ENCODE measurements around the gene RAB6A. TPM values are rescaled to one million over a fixed set of nuclear protein-coding genes. Genes with fewer than 3 reads are reported as not detected.

RAB6A gene
- total and polyA plus RNA-seq, 2 of the 8 experiments (the other 6 are each of a cell fraction or from before 2014, with no cell fraction given), result 24.4 to 88.6 TPM

DNA sequence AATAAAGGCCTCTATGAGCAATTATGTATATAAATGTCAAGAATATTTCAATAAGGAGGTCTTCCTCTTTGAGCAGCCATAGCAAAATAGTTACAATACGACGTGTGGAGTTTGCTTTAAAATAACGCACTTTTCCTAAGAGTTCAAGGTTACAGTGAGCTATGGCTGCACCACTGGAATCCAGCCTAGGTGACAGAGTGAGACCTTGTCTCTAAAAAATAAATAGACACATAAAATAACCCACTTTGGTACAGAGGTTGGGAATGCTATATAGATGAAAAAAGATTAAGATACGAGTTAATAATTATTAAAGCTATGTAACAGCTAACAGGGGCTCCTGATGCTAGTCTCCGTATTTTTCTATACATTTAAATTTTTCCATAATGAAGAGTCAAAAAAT lies 12.6 kb downstream of the RAB6A start:
- no peak for TF ChIP-seq BACH1 (IDR thresholded peaks at IDR 0.05; ENCODE audit: low read length)
- TF ChIP-seq NANOG (IDR thresholded peaks at IDR 0.05; ENCODE audit: insufficient read depth, low read depth, low read length, poor library complexity, severe bottlenecking), result no peak
- TF ChIP-seq, protein P1, sequence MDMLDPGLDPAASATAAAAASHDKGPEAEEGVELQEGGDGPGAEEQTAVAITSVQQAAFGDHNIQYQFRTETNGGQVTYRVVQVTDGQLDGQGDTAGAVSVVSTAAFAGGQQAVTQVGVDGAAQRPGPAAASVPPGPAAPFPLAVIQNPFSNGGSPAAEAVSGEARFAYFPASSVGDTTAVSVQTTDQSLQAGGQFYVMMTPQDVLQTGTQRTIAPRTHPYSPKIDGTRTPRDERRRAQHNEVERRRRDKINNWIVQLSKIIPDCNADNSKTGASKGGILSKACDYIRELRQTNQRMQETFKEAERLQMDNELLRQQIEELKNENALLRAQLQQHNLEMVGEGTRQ (IDR thresholded peaks at IDR 0.05; ENCODE audit: low read length), result no peak
- no peak for TF ChIP-seq POLR2AphosphoS5 (IDR thresholded peaks at IDR 0.05; ENCODE audit: low read depth, low read length)
- no peak for TF ChIP-seq CREB1 (IDR thresholded peaks at IDR 0.05)
- no peak for TF ChIP-seq GABPA (IDR thresholded peaks at IDR 0.05; ENCODE audit: borderline replicate concordance, insufficient read depth, low read length)
- no peak for TF ChIP-seq RXRA (IDR thresholded peaks at IDR 0.05; ENCODE audit: insufficient read depth, low read depth, low read length)
- no peak overlapping the region for H4K5ac ChIP-seq (ENCODE audit: insufficient read length, low read depth, low read length)
- H3K9me3 ChIP-seq (ENCODE audit: insufficient read depth in 2 of 2, low read depth in 1 of 2, low read length in 1 of 2), result no peaks in the 10 kb centered on the region
- no peak overlapping the region for H2AFZ ChIP-seq (ENCODE audit: low read length)
- H3K4me1 ChIP-seq (replicated peaks in 1 of 4; ENCODE audit: control insufficient read depth in 3 of 4, insufficient read depth in 4 of 4, low read length in 3 of 4), result no peaks in the 10 kb centered on the region; a peak in 1 of 7 replicates
- no peak overlapping the region for H2BK15ac ChIP-seq (ENCODE audit: low read length)
- no peak overlapping the region for H3K27ac ChIP-seq (ENCODE audit: low read depth, low read length)
- H2BK5ac ChIP-seq (ENCODE audit: low read depth, low read length), result no peak overlapping the region
- no peak overlapping the region for H3K18ac ChIP-seq (ENCODE audit: extremely low read depth, low read length)
- no peak overlapping the region for H3K4ac ChIP-seq (replicated peaks; ENCODE audit: insufficient read length, low read depth, low read length)
- H3K79me2 ChIP-seq (ENCODE audit: control insufficient read depth in 1 of 2, insufficient read depth in 2 of 2, low read length in 2 of 2), result peaks cover 26 to 92% of the 10 kb centered on the region in 2 experiments
- WGBS, 2 experiments (ENCODE audit: extremely low coverage in 1 of 2, insufficient coverage in 1 of 2, insufficient read length in 1 of 2, insufficient replicate concordance in 2 of 2, low coverage in 1 of 2, low lambda C conversion rate in 2 of 2, missing lambda C conversion rate in 1 of 2), result 95% methylated on average over 5 of the region's 5 CpGs; no CpG with 5 or more reads in 1 of the 2 experiments
- no peak overlapping the region for H2BK12ac ChIP-seq (ENCODE audit: low read depth, low read length)
- no peak overlapping the region for H4K91ac ChIP-seq (replicated peaks; ENCODE audit: insufficient read length, low read length)
- peaks cover 5 to 20% of the 10 kb centered on the region in 2 experiments for H4K20me1 ChIP-seq (replicated peaks in 1 of 2; ENCODE audit: control insufficient read depth in 1 of 2, insufficient read depth in 2 of 2, low read length in 2 of 2)
- H2AK5ac ChIP-seq (ENCODE audit: low read depth, low read length), result no peak overlapping the region
- no peaks in the 10 kb centered on the region for H3K27me3 ChIP-seq (replicated peaks in 1 of 4; ENCODE audit: control insufficient read depth in 3 of 4, extremely low read depth in 1 of 4, insufficient read depth in 3 of 4, low read length in 3 of 4)
- H3K79me1 ChIP-seq (ENCODE audit: low read depth, low read length), result peaks cover 37% of the 10 kb centered on the region
- DNase-seq (ENCODE audit: low read depth in 1 of 2, low spot score in 2 of 2) (no peak), FAIRE-seq (no peak)
- H3K14ac ChIP-seq (ENCODE audit: insufficient read length), result no peak overlapping the region
- no peak overlapping the region for H3K4me2 ChIP-seq (ENCODE audit: insufficient read depth in 1 of 2, low read depth in 2 of 2, low read length in 2 of 2)
- no peak overlapping the region for H4K8ac ChIP-seq (ENCODE audit: extremely low read depth, insufficient read depth, low read length)
- H2BK20ac ChIP-seq (ENCODE audit: low read length), result no peak overlapping the region
- CTCF ChIA-PET (ENCODE audit: partially characterized antibody), result interaction anchor here (1.1 to 2.2 kb wide), 2 partner anchors 16 to 19 kb away, joined by 3 to 8 read pairs; no protein-coding TSS in a partner anchor
- H3K9ac ChIP-seq (replicated peaks in 1 of 4; ENCODE audit: extremely low read depth in 1 of 4, low read depth in 3 of 4, low read length in 3 of 4), result no peak overlapping the region
- H3K56ac ChIP-seq (replicated peaks; ENCODE audit: insufficient read length, low read depth, low read length), result no peak overlapping the region
- no peak overlapping the region for H3K23ac ChIP-seq (ENCODE audit: insufficient read length)
- H3K23me2 ChIP-seq (ENCODE audit: low read depth, low read length), result no peaks in the 10 kb centered on the region
- POLR2A ChIA-PET (ENCODE audit: partially characterized antibody), result interaction anchor here (1.0 to 2.8 kb wide), 5 partner anchors 11 to 118 kb away, joined by 3 to 9 read pairs (median 4); partner anchors contain the start of genes MRPL48 and RAB6A
- H2BK120ac ChIP-seq (replicated peaks; ENCODE audit: low read depth, low read length), result no peak overlapping the region
- no peak overlapping the region for H3K4me3 ChIP-seq (ENCODE audit: extremely low read depth in 1 of 4, insufficient read depth in 2 of 4, low read depth in 3 of 4, low read length in 4 of 4)
- H3K36me3 ChIP-seq (ENCODE audit: control insufficient read depth in 2 of 4, insufficient read depth in 4 of 4, low read length in 3 of 4), result no peaks in the 10 kb centered on the region

Data from H1 (cell line).